Panc1 (cell line): ENCODE data around the gene ISCU. TPM values are rescaled to one million over a fixed set of nuclear protein-coding genes. Genes with fewer than 3 reads are reported as not detected.

Experiments
- ATAC-seq: fragments of 200-7000 bp; cut with Tn5 transposase; 2 replicates; pipeline ENCODE4 v1.9.1; 2020; ENCODE audit warnings: mild to moderate bottlenecking, moderate library complexity
- BruUV-seq: library from RNA; stranded (reverse); fragments of 400-500 nt; replicated peaks from 2 replicates; lab custom pipeline; 2021; lab: Mats Ljungman, UMichigan
- CTCF ChIA-PET: fragments of 300-600 bp; sonication (Branson Sonifier 250); formaldehyde crosslinking; loops from one replicate; lab custom pipeline; 2022; ENCODE audit warnings: antibody characterized with exemption; lab: Charles Lee
- POLR2A ChIA-PET: fragments of 300-600 bp; sonication (Branson Sonifier 250); formaldehyde crosslinking; loops from one replicate; lab custom pipeline; 2022; ENCODE audit warnings: antibody characterized with exemption; lab: Charles Lee
- DNase-seq: peaks from one replicate; pipeline ENCODE4 v3.0.0-alpha.2; 2010; ENCODE audit warnings: low read depth, low spot score
- H3K27ac ChIP-seq: 2 replicates; pipeline ENCODE4 v1.5.1; 2011; ENCODE audit warnings: mild to moderate bottlenecking, low read length, inconsistent platforms
- H3K27me3 ChIP-seq: fragments of 200-500 bp; sonication (Bioruptor generic); 2 replicates; pipeline ENCODE4 v1.6.0; 2014; ENCODE audit warnings: low read length, inconsistent platforms; ENCODE audit not compliant: control insufficient read depth, insufficient read depth
- H3K36me3 ChIP-seq: fragments of 200-500 bp; sonication (Bioruptor generic); 2 replicates; pipeline ENCODE4 v1.5.1; 2014; ENCODE audit warnings: inconsistent platforms, mild to moderate bottlenecking, low read length, moderate library complexity; ENCODE audit not compliant: control insufficient read depth, insufficient read depth
- H3K4me1 ChIP-seq: 2 replicates; pipeline ENCODE4 v1.5.1; 2011; ENCODE audit warnings: inconsistent platforms, mild to moderate bottlenecking, low read length, moderate library complexity; ENCODE audit not compliant: control insufficient read depth, insufficient read depth
- H3K4me3 ChIP-seq, 2 experiments: 2 replicates each; pipeline ENCODE4 v1.5.1; 2011 to 2012; ENCODE audit warnings: low read depth in 2 of 2, low read length in 2 of 2, mild to moderate bottlenecking in 2 of 2, inconsistent platforms in 1 of 2, moderate library complexity in 1 of 2
- H3K9me3 ChIP-seq: fragments of 200-500 bp; sonication (Bioruptor generic); 2 replicates; pipeline ENCODE4 v1.5.1; 2014; ENCODE audit warnings: low read depth, mild to moderate bottlenecking, inconsistent platforms, low read length, moderate library complexity; ENCODE audit not compliant: control insufficient read depth, insufficient read depth
- POLR2AphosphoS5 ChIP-seq: IDR thresholded peaks from 2 replicates; pipeline ENCODE4 v1.6.1; 2012; ENCODE audit warnings: mild to moderate bottlenecking, low read depth, low read length, moderate library complexity
- SIN3A ChIP-seq: IDR thresholded peaks from 2 replicates; pipeline ENCODE4 v1.6.1; 2012; ENCODE audit warnings: low read depth, mild to moderate bottlenecking, low read length, moderate library complexity, borderline replicate concordance; ENCODE audit not compliant: insufficient read depth
- TCF7L2 ChIP-seq: IDR thresholded peaks from 2 replicates; pipeline ENCODE4 v1.6.1; 2011; ENCODE audit warnings: mild to moderate bottlenecking, low read depth, low read length, inconsistent platforms
- in situ Hi-C: cut with HindIII; loops from 2 replicates; pipeline ENCODE4 v1.10.0; 2016; ENCODE audit warnings: low sequenced_read_pairs, low pct_unique_long_range_greater_than_20kb
- intact Hi-C: fragments of 100-400 bp; cut with micrococcal nuclease; formaldehyde crosslinking; loops from one replicate; pipeline ENCODE4 v1.10.0; 2022; ENCODE audit not compliant: unreplicated experiment
- total RNA-seq: library from RNA; stranded (reverse); gene quantifications from one replicate; pipeline ENCODE4 v1.2.1, GENCODE V29; 2021; ENCODE audit not compliant: unreplicated experiment
- TF ChIP-seq, protein P1 (sequence below): fragments of 450-650 bp; IDR thresholded peaks from 2 replicates; pipeline ENCODE4 v1.5.1; 2017; ENCODE audit warnings: mild to moderate bottlenecking
- TF ChIP-seq, protein P2 (sequence below), 2 experiments: IDR thresholded peaks; 2 replicates each; pipeline ENCODE4 v1.6.1; 2011 to 2012; ENCODE audit warnings: low read depth in 2 of 2, control low read depth in 1 of 2, low read length in 1 of 2, mild to moderate bottlenecking in 1 of 2, moderate library complexity in 1 of 2; ENCODE audit not compliant: insufficient read depth in 1 of 2

The ISCU gene
- total RNA-seq, 1 experiment from 2014 or later: 66.1 TPM

DNA sequence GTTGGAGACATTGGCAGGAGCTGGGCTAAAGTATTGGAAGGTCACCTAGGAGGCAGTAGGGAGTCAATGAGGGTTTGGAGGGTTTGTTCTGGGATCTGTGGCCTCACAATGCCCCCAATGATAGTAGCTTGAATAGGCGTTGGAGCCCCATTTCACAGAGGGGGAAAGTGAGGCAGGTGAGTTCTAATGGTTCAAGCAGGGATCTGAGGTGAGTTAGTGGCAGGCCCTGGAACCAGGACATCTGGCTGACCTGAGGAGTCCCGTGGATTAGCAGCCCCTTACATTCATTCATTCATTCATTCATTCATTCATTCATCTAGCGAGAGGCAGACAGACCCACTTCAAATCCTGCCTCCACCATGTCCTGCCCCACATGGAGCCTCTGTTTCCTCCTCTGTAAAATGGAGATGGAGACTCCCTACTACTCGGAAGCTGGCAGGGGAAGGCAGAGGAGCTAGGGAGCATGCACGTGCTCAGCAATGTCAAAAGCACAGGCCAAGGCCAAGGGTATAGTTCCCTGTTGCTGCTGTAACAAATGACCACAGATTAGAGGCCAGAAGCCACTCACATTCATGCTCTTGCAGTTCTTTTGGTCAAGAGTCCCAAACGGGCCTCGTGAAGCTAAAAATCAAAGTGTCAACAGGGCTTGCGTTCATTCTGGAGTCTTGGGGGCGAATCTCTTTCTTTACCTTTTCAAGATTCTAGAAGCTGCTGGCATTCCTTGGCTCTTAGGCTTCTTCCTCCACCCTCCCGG, 37.7 kb downstream of the ISCU start:
- BruUV-seq: no TSS peak
- DNase-seq: no peak
- POLR2A ChIA-PET: interaction anchor here (0.6 kb wide), 1 partner anchor 41 kb away, joined by 4 read pairs; no protein-coding TSS in a partner anchor

DNA sequence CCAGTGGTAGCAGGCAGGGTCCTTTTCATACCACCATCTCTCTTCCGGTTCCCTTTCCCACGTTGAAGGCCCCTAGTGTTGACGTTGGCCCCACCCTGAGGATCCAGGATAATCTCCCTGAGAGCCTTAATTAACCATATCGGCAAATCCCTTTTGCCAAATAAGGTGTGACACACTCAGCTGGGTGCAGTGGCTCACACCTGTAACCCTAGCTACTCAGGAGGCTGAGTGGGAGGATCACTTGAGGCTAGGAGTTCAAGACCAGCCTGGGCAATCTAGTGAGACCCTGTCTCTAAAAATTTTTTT, 38.3 kb downstream of the ISCU start:
- Histone ChIP-seq H3K27ac (no peak overlapping the region), H3K4me3 (no peak overlapping the region), H3K36me3 (no peaks in the 10 kb centered on the region), H3K9me3 (no peaks in the 10 kb centered on the region), H3K27me3 (no peaks in the 10 kb centered on the region), H3K4me1 (no peaks in the 10 kb centered on the region)
- TF ChIP-seq, protein P1, sequence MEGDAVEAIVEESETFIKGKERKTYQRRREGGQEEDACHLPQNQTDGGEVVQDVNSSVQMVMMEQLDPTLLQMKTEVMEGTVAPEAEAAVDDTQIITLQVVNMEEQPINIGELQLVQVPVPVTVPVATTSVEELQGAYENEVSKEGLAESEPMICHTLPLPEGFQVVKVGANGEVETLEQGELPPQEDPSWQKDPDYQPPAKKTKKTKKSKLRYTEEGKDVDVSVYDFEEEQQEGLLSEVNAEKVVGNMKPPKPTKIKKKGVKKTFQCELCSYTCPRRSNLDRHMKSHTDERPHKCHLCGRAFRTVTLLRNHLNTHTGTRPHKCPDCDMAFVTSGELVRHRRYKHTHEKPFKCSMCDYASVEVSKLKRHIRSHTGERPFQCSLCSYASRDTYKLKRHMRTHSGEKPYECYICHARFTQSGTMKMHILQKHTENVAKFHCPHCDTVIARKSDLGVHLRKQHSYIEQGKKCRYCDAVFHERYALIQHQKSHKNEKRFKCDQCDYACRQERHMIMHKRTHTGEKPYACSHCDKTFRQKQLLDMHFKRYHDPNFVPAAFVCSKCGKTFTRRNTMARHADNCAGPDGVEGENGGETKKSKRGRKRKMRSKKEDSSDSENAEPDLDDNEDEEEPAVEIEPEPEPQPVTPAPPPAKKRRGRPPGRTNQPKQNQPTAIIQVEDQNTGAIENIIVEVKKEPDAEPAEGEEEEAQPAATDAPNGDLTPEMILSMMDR: no peak
- TF ChIP-seq POLR2AphosphoS5 (no peak), TCF7L2 (no peak), SIN3A (no peak)
- TF ChIP-seq, protein P2, sequence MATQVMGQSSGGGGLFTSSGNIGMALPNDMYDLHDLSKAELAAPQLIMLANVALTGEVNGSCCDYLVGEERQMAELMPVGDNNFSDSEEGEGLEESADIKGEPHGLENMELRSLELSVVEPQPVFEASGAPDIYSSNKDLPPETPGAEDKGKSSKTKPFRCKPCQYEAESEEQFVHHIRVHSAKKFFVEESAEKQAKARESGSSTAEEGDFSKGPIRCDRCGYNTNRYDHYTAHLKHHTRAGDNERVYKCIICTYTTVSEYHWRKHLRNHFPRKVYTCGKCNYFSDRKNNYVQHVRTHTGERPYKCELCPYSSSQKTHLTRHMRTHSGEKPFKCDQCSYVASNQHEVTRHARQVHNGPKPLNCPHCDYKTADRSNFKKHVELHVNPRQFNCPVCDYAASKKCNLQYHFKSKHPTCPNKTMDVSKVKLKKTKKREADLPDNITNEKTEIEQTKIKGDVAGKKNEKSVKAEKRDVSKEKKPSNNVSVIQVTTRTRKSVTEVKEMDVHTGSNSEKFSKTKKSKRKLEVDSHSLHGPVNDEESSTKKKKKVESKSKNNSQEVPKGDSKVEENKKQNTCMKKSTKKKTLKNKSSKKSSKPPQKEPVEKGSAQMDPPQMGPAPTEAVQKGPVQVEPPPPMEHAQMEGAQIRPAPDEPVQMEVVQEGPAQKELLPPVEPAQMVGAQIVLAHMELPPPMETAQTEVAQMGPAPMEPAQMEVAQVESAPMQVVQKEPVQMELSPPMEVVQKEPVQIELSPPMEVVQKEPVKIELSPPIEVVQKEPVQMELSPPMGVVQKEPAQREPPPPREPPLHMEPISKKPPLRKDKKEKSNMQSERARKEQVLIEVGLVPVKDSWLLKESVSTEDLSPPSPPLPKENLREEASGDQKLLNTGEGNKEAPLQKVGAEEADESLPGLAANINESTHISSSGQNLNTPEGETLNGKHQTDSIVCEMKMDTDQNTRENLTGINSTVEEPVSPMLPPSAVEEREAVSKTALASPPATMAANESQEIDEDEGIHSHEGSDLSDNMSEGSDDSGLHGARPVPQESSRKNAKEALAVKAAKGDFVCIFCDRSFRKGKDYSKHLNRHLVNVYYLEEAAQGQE (IDR thresholded peaks at IDR 0.05; ENCODE audit: insufficient read depth in 1 of 2, low read depth in 2 of 2, low read length in 1 of 2): no peak
- CTCF ChIA-PET: no interaction called here
- intact Hi-C loops: no loop called here
- no TSS peak for BruUV-seq
- in situ Hi-C loops: no loop called here
- DNase-seq (no peak), ATAC-seq (no peak)
- POLR2A ChIA-PET: interaction anchor here (0.6 kb wide), 1 partner anchor 42 kb away, joined by 4 read pairs; no protein-coding TSS in a partner anchor

More for the DNA sequence above, 37.7 kb downstream of the ISCU start:
- no peaks in the 10 kb centered on the region for H3K9me3 ChIP-seq
- ATAC-seq: no peak
- no peak overlapping the region for H3K27ac ChIP-seq
- CTCF ChIA-PET: no interaction called here
- in situ Hi-C loops (no loop called here), intact Hi-C loops (no loop called here)
- no peaks in the 10 kb centered on the region for H3K27me3 ChIP-seq
- H3K4me1 ChIP-seq: no peaks in the 10 kb centered on the region
- TF ChIP-seq, protein P1: no peak
- H3K36me3 ChIP-seq: no peaks in the 10 kb centered on the region
- H3K4me3 ChIP-seq: no peak overlapping the region
